ENCODE data around the gene WAPL.

DNA sequence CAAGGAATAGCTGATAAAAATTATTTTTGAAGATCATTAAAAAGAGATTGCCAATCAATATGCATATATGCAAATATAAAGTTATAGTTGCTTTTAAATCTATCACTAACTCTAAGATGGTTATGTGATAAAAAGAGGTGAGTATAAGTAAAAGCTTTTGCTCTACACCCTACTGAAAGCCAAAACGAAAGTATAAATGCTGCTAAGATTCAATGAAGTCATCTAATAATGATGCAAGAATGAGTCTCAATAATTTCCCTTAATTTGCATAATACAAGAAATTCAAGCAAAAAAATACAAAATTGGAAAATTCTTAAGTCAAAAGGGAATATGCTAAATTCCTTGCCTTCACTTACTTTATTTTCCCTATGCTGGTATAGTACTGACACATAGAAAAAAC, 75.2 kb downstream of the WAPL start:
- TF ChIP-seq POLR2AphosphoS5 (IDR thresholded peaks at IDR 0.05; ENCODE audit: borderline replicate concordance, low read depth, low read length) (no peak), EZH2 (IDR thresholded peaks at IDR 0.05) (no peak)

Data from SK-N-MC (cell line).